K562 (cell line): Measurements from ENCODE around the gene LSS. TPM values are rescaled to one million over a fixed set of nuclear protein-coding genes. Genes with fewer than 3 reads are reported as not detected.

Experiments used
- ATAC-seq: fragments of 200-7000 bp; cut with Tn5 transposase; 3 replicates; pipeline ENCODE4 v1.9.1; 2020; ENCODE audit warnings: moderate library complexity
- BruUV-seq: library from RNA; stranded (reverse); fragments of 400-500 nt; replicated peaks from 2 replicates; lab custom pipeline; 2021; lab: Mats Ljungman, UMichigan
- CTCF ChIA-PET: fragments of 300-600 bp; formaldehyde crosslinking; extraction: SDS; loops from one replicate; lab custom pipeline; 2021; ENCODE audit warnings: low intra/inter-chr PET ratio; lab: Yijun Ruan, JAX
- POLR2A ChIA-PET: fragments of 300-600, 350-650 bp; sonication (Branson Sonifier 250); formaldehyde crosslinking; extraction: SDS; loops from one replicate; lab custom pipeline; 2021; ENCODE audit warnings: antibody characterized with exemption, inconsistent platforms; lab: Yijun Ruan, JAX
- DNase-seq, 4 experiments: peaks; one replicate each; pipeline versions ENCODE4 v3.0.0 to v3.0.0-alpha.2; 2011 to 2018; ENCODE audit warnings: low spot score in 3 of 4, mixed read lengths in 3 of 4; ENCODE audit errors: extremely low read depth in 1 of 4
- FAIRE-seq: peaks from 2 replicates; lab custom pipeline; 2011; peaks lifted over from hg19 to GRCh38; lab: Jason Lieb, UNC
- H2AFZ ChIP-seq: 2 replicates; pipeline ENCODE4 v1.6.0; 2011; ENCODE audit warnings: low read depth, low read length, control low read depth, inconsistent platforms
- H3K27ac ChIP-seq: fragments of 200-600 bp; 3 replicates; pipeline ENCODE4 v1.8.0; 2011; ENCODE audit warnings: low read depth, mild to moderate bottlenecking, control low read depth, inconsistent platforms, low read length, moderate library complexity, mixed read lengths; ENCODE audit errors: extremely low read depth
- H3K27me3 ChIP-seq, 2 experiments: fragments of 300-600 bp in 1 of 2; 2 replicates in 1 of 2; 3 replicates in 1 of 2; pipeline versions ENCODE4 v1.6.0 to v1.8.0; 2011; ENCODE audit warnings: inconsistent platforms in 2 of 2, low read length in 2 of 2, mild to moderate bottlenecking in 1 of 2, mixed read lengths in 1 of 2, moderate library complexity in 1 of 2; ENCODE audit not compliant: control insufficient read depth in 2 of 2, insufficient read depth in 2 of 2
- H3K36me3 ChIP-seq: fragments of 300-600 bp; 3 replicates; pipeline ENCODE4 v1.8.0; 2011; ENCODE audit warnings: mild to moderate bottlenecking, low read length, inconsistent platforms; ENCODE audit not compliant: control insufficient read depth, insufficient read depth
- H3K4me1 ChIP-seq, 2 experiments: fragments of 200-600 bp in 1 of 2; replicated peaks in 1 of 2; 2 replicates in 1 of 2; 3 replicates in 1 of 2; pipeline versions ENCODE4 v1.5.1 to v1.8.0; 2011; ENCODE audit warnings: inconsistent platforms in 2 of 2, low read length in 2 of 2, mild to moderate bottlenecking in 1 of 2, mixed read lengths in 1 of 2, moderate library complexity in 1 of 2; ENCODE audit not compliant: control insufficient read depth in 2 of 2, insufficient read depth in 2 of 2
- H3K4me2 ChIP-seq: 2 replicates; pipeline ENCODE4 v1.6.1; 2011; ENCODE audit warnings: low read length, control low read depth, inconsistent platforms, mixed read lengths; ENCODE audit not compliant: insufficient read depth
- H3K4me3 ChIP-seq: fragments of 200-600 bp; sonication (generic), shearing (Covaris generic); 2 replicates; pipeline ENCODE4 v1.5.1; 2016; ENCODE audit warnings: control low read depth, inconsistent platforms
- H3K79me2 ChIP-seq: fragments of 200-600 bp; 3 replicates; pipeline ENCODE4 v1.8.0; 2011; ENCODE audit warnings: low read length, inconsistent platforms; ENCODE audit not compliant: control insufficient read depth, insufficient read depth
- H3K9ac ChIP-seq, 2 experiments: 2 replicates each; pipeline versions ENCODE4 v1.6.0 to v1.6.1; 2011; ENCODE audit warnings: low read depth in 2 of 2, low read length in 2 of 2, control low read depth in 1 of 2, inconsistent platforms in 1 of 2, mild to moderate bottlenecking in 1 of 2, mixed read lengths in 1 of 2; ENCODE audit not compliant: insufficient read depth in 1 of 2
- H3K9me1 ChIP-seq: one replicate; pipeline ENCODE4 v1.6.0; 2011; ENCODE audit warnings: inconsistent platforms, mild to moderate bottlenecking, low read length, moderate library complexity; ENCODE audit not compliant: control insufficient read depth, insufficient read depth
- H3K9me3 ChIP-seq: replicated peaks from 2 replicates; pipeline ENCODE4 v1.5.1; 2011; ENCODE audit warnings: low read depth, low read length, inconsistent platforms; ENCODE audit not compliant: control insufficient read depth, insufficient read depth
- H4K20me1 ChIP-seq: replicated peaks from 2 replicates; pipeline ENCODE4 v1.6.1; 2011; ENCODE audit warnings: low read length, inconsistent platforms, mixed read lengths; ENCODE audit not compliant: control insufficient read depth, insufficient read depth
- ETV1 ChIP-seq: fragments of 450-650 bp; conservative IDR thresholded peaks from 2 replicates; pipeline ENCODE4 v1.6.1; 2016; ENCODE audit warnings: missing genetic modification characterization, control low read depth, low read depth, missing compliant biosample characterization
- GABPA ChIP-seq: fragments of 200-800 bp; sonication (Bioruptor generic); conservative IDR thresholded peaks from 2 replicates; pipeline ENCODE4 v1.6.1; 2016; ENCODE audit warnings: low read depth, missing genetic modification characterization, missing compliant biosample characterization
- MEF2A ChIP-seq: IDR thresholded peaks from 2 replicates; pipeline ENCODE4 v1.6.1; 2011; ENCODE audit warnings: low read depth, mild to moderate bottlenecking, low read length, moderate library complexity; ENCODE audit not compliant: control insufficient read depth
- TCF3 ChIP-seq: sonication (generic); formaldehyde crosslinking; IDR thresholded peaks from 2 replicates; pipeline ENCODE4 v1.4.0; 2020; ENCODE audit warnings: mild to moderate bottlenecking, missing genetic modification reagents
- WHSC1 ChIP-seq: IDR thresholded peaks from one replicate; pipeline ENCODE4 v1.6.1; 2012; ENCODE audit warnings: low read length, control low read depth, inconsistent platforms
- WGBS: fragments of 100-300 bp; shearing (Covaris generic); methylation state at CpG from one replicate; pipeline ENCODE4 v1.1.6; 2016; ENCODE audit warnings: low coverage, mixed read lengths; ENCODE audit not compliant: insufficient coverage; ENCODE audit errors: missing lambda C conversion rate; 5-methylcytosine and 5-hydroxymethylcytosine counted together
- in situ Hi-C: fragments of 300-500 bp; cut with MboI; formaldehyde crosslinking; loops from 4 replicates; pipeline ENCODE4 v1.15.0; 2018; ENCODE audit warnings: inconsistent platforms, mixed read lengths
- intact Hi-C: fragments of 100-400 bp; cut with micrococcal nuclease; formaldehyde crosslinking; loops from 2 replicates; pipeline ENCODE4 v1.14.2; 2022
- polyA plus RNA-seq, 8 experiments: library from polyadenylated mRNA; depleted of rRNA in 4 of 8; stranded (reverse) in 5 of 8; unstranded in 3 of 8; fragments of >200 nt; fragmentation: Nextera tagmentation in 2 of 8; fragmentation: Illumina TruSeq in 1 of 8; extraction: Ambion mirVana in 2 of 8; extraction: Trizol in 1 of 8; gene quantifications; 2 replicates each; pipeline versions ENCODE4 v1.2.1 to v1.2.3, GENCODE V29; 2011 to 2014; ENCODE audit warnings: inconsistent platforms in 1 of 8, missing spikeins in 1 of 8
- total RNA-seq, 7 experiments: library from RNA; depleted of rRNA in 6 of 7; stranded (reverse); fragments of >200 nt in 6 of 7; fragmentation: Illumina TruSeq in 2 of 7; extraction: Trizol in 2 of 7; gene quantifications; 2 replicates each; pipeline versions ENCODE4 v1.2.1 to v1.2.3, GENCODE V29; 2011 to 2021; ENCODE audit warnings: low replicate concordance in 1 of 7
- TF ChIP-seq, protein P1 (sequence below): sonication (generic); formaldehyde crosslinking; IDR thresholded peaks from 2 replicates; pipeline ENCODE4 v1.8.0; 2022; ENCODE audit warnings: missing genetic modification reagents, mild to moderate bottlenecking, moderate library complexity, borderline replicate concordance
- TF ChIP-seq, protein P2 (sequence below): fragments of 200-800 bp; sonication (Bioruptor generic); IDR thresholded peaks from 2 replicates; pipeline ENCODE4 v1.6.1; 2017; ENCODE audit warnings: missing genetic modification characterization, missing compliant biosample characterization
- TF ChIP-seq, protein P3 (sequence below): fragments of 450-650 bp; IDR thresholded peaks from 2 replicates; pipeline ENCODE4 v1.6.1; 2016; ENCODE audit warnings: mild to moderate bottlenecking

The LSS gene
- total and polyA plus RNA-seq, 9 of the 15 experiments (the other 6 are each of a cell fraction or from before 2014, with no cell fraction given): 2.2 to 89.5 (median 37.4) TPM

DNA sequence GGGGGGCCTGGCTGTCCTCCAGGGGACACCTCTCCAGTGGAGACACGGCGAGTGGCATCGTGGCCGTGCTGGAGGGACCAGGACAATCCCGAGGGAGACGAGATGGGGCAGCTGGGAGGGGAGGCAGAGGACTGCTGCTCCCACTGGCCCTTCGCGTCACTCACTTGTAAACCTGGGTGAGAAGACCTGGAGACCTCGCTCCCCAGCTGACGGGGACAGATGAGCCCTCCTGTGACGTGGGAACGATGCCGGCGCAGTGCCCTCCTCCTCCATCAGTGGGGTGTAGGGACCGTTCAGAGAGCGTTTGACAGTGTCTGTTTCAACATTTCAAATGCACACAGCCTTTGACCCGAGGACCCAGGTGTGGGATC, 48.9 kb downstream of the LSS start:
- Histone ChIP-seq H2AFZ (peak overlapping the region; percentile 80), H4K20me1 (no peaks in the 10 kb centered on the region), H3K9me1 (peaks cover 5% of the 10 kb centered on the region), H3K4me2 (peak overlapping the region; percentile 76), H3K79me2 (peaks cover 87% of the 10 kb centered on the region), H3K9ac (peak overlapping the region; percentile 54 to 87), H3K36me3 (peaks cover 30% of the 10 kb centered on the region; the same call in 1 of the 3 replicates), H3K27me3 (no peaks in the 10 kb centered on the region), H3K4me3 (peak overlapping the region; percentile 8; the same call in 1 of the 2 replicates), H3K27ac (peak overlapping the region; percentile 60), H3K4me1 (peaks cover 35 to 52% of the 10 kb centered on the region in 2 experiments), H3K9me3 (no peaks in the 10 kb centered on the region)
- no peak for DNase-seq
- no peak; the same call in 2 of the 3 replicates for ATAC-seq
- intact Hi-C loops (no loop called here), in situ Hi-C loops (no loop called here)
- no TSS peak for BruUV-seq
- FAIRE-seq: no peak
- TF ChIP-seq, protein P1, sequence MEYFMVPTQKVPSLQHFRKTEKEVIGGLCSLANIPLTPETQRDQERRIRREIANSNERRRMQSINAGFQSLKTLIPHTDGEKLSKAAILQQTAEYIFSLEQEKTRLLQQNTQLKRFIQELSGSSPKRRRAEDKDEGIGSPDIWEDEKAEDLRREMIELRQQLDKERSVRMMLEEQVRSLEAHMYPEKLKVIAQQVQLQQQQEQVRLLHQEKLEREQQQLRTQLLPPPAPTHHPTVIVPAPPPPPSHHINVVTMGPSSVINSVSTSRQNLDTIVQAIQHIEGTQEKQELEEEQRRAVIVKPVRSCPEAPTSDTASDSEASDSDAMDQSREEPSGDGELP (CRISPR knock-in tag): peak; percentile 40; the same call in 1 of the 2 replicates
- TF ChIP-seq ETV1 (tag) (no peak), MEF2A (no peak), WHSC1 (peak; percentile 36), GABPA (no peak), TCF3 (no peak)
- TF ChIP-seq, protein P2, sequence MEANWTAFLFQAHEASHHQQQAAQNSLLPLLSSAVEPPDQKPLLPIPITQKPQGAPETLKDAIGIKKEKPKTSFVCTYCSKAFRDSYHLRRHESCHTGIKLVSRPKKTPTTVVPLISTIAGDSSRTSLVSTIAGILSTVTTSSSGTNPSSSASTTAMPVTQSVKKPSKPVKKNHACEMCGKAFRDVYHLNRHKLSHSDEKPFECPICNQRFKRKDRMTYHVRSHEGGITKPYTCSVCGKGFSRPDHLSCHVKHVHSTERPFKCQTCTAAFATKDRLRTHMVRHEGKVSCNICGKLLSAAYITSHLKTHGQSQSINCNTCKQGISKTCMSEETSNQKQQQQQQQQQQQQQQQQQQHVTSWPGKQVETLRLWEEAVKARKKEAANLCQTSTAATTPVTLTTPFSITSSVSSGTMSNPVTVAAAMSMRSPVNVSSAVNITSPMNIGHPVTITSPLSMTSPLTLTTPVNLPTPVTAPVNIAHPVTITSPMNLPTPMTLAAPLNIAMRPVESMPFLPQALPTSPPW: 0 out of 2 replicates have a peak, but pooled peaks have one; percentile 22
- TF ChIP-seq, protein P3, sequence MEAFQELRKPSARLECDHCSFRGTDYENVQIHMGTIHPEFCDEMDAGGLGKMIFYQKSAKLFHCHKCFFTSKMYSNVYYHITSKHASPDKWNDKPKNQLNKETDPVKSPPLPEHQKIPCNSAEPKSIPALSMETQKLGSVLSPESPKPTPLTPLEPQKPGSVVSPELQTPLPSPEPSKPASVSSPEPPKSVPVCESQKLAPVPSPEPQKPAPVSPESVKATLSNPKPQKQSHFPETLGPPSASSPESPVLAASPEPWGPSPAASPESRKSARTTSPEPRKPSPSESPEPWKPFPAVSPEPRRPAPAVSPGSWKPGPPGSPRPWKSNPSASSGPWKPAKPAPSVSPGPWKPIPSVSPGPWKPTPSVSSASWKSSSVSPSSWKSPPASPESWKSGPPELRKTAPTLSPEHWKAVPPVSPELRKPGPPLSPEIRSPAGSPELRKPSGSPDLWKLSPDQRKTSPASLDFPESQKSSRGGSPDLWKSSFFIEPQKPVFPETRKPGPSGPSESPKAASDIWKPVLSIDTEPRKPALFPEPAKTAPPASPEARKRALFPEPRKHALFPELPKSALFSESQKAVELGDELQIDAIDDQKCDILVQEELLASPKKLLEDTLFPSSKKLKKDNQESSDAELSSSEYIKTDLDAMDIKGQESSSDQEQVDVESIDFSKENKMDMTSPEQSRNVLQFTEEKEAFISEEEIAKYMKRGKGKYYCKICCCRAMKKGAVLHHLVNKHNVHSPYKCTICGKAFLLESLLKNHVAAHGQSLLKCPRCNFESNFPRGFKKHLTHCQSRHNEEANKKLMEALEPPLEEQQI: no peak
- ChIA-PET CTCF (no interaction called here), POLR2A (no interaction called here)
- WGBS: 69% methylated on average over 13 of the region's 17 CpGs
